Iris pigment epithelial cell (primary cell): ENCODE results near the gene GPR160.
A peak's percentile ranks its signal among the peaks of the same experiment; 100 is the strongest.

Experiments
- DNase-seq: peaks from one replicate; pipeline ENCODE4 v3.0.0-alpha.2; 2011; ENCODE audit warnings: low read depth

GPR160 gene

DNA sequence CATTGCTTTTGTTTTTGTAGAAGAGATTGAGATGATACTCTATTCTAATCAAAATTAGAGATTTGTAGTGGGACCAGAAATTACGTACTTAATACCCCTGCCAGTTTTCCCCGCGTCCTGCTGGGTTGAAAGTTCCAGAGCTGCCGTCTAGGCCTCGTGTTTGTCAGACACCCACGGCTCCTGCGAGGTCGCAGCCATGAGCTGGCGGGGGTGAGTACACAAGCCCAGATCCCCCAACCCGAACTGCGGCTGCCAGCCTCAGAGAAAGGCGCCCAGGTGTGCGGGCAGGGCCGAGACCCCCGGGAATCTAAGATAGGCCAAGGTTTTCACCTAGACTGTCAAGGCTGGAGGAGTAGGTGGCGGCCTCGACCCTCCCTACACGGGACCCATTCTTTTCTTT lies 26.3 kb downstream of the GPR160 start:
- no peak for DNase-seq

DNA sequence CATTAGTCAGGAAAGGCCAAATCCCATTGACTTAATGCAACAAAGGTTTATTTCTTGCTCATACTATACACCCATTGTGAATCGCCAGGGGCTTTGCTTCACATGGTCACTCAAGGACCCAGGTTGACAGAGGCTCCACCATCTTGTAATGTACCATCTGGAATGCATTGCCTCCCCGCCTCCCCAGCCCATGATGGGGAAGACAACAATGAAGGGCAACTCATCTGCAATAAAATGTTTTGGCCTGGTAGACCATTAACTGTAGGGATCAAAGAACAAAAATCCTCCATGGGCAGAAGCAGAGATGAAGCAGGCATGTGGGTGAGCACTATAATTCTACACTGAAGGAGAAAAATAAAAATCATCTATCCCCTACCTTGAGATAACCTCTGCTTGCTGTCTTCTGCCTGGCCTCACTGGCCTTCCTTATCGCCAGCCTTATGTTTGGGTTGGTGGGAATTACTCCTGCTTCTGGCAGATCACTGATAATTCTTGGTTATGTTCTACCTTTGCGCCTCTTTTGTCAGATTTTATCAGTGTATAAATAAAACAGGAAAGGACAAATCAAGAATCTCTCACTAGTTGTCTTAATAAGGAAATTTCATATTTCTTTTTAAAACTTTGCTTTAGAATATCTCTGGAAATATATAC lies 37.8 kb downstream of the GPR160 start:
- DNase-seq = no peak

DNA sequence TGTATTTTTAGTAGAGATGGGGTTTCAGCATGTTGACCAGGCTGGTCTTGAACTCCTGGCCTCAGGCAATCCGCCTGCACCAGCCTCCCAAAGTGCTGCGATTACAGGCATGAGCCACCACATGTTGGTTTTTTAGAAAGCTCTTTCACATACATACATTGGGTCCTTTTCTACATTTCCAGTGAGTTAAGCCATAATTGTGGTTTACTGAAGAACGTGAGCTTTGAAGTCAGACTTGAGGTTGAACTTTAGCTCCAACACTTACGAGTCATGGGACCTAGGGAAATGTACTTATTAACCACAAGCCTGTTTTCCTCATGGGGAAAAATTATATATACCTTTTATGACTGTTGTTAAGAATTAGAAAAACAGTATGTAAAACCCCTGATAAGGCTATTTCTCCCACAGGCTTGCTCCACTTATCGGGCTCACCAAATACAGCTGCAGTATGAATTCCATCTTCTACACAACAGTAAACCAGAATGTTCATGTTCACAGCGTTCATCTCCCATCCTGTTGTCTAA lies 39.0 kb downstream of the GPR160 start:
- peak; percentile 81 for DNase-seq

- no peak for DNase-seq
Observed at GRCh38 chr3:170077361-170077760, 39.6 kb downstream of the GPR160 start.

GRCh38 chr3:170078620-170079281 lies 41.0 kb downstream of the GPR160 start:
- DNase-seq = no peak

DNA sequence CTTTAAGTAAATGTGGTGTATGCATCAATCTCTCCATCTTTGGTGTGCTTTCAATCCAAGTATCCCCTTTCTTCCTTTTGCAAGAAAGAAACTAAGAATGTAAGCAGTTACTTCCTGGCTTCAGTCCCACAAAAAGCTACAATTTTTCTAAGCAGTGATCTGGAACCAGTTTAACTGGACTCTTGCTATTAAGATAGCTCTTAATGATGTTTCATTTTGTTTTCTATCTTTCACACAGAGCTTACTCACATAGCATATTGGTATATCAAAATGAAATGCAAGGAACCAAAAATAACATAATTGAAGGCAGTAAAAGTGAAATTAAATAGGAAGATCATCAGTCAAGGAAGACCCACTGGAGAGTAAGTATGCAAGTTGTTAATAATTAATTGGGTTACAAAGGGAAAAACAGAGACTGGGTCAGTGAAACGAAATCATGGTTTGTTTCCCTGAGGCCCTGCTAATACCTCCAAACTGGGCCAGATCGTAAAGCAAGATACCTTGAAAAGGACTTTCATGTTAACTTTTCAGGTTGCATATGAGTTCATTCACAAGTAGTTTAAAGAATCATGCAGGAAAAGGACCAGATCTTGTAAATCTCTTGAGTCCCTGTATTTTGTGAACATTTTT lies 41.9 kb downstream of the GPR160 start:
- peak; percentile 4 for DNase-seq

DNA sequence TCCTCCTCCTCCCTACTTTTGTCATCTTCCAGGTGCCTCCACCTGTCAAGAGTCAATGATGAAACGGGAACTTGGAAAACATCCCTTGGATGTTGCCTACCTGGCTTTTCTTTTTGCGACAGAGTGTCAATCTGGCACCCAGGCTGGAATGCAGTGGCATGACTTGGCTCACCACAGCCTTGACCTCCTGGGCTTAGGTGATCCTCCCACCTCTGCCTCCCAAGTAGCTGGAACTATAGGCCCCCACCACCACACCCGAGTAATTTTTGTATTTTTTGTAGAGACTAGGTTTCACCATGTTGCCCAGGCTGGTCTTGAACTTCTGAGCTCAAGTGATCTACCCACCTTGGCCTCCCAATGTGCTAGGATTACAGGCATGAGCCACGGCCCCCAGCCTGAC lies 42.8 kb downstream of the GPR160 start:
- DNase-seq = no peak

- no peak for DNase-seq
Observed at GRCh38 chr3:170081079-170081741, 43.4 kb downstream of the GPR160 start.

DNA sequence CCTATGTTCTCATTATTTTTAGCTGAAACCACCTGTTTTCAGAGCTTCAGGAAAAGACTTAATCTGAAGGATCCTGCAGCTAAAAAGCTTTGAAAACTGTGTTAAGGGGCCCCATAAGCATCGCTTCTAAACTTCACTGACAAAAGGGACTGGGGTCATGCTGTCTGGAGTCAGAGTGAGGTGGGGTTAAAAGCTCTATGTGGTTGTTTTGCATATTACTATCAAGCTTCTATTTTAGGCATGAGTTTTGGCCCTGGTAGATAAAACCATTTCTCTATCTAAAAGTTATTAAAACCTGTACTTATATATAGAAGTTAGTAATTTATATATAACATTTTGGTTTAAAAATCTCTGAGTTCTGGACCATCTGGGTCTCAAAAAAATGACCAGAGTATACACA lies 45.5 kb downstream of the GPR160 start:
- no peak for DNase-seq

DNA sequence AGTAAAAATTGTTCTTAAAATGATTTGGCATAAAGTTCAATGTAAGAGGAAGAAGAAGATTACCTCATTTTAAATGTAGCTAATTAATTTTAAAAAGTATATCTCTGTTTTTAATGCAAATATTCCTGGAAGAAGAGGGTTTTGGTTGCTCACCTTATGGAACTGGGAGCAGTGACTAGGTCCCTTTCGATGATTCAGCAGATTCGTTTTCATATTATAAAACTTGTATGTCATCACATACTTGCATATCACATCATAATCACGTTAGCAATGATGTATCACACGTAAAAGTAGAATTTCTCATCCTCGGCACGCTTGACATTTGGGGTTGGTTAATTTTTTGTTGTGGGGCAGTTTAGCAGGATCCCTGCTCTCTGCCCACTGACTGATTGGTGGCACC lies 47.6 kb downstream of the GPR160 start:
- no peak for DNase-seq

DNA sequence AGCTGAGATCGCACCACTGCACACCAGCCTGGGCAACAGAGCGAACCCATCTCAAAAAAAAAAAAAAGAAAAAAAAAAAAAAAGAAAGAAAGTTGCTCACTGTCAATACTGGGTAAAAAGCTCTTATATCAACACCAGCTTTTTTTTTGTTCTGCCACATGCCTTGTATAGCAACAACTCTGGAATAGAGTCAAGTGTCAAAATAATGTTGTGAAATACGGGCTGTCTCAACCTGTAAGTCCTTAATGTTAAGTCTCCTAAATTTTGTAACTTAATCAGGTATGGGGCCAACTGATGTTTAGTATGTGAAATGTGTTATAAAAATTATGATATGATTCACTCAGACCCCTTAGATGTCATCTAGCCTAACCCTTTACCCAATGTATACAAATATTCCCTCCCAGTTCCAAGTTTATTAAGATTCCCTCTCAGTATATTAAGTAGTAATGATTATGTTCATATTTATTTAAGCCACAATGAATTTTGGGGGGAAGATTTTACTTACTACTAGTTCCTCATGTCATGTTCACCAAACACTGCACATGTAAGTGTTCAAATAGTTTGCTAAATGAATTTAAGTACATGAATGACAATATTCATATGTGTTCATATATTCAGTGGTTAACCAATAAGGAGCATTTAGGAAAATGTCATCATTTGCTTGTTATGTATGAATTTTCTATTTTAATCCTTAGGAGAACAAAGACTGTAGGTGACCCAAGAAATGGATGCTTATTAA lies 52.2 kb downstream of the GPR160 start:
- DNase-seq = peak; percentile 32

GRCh38 chr3:170090601-170090981 lies 52.8 kb downstream of the GPR160 start:
- DNase-seq = peak; percentile 7

GRCh38 chr3:170092907-170093306 lies 55.1 kb downstream of the GPR160 start:
- DNase-seq = no peak

- DNase-seq = no peak
Observed at GRCh38 chr3:170095771-170096170, 58.0 kb downstream of the GPR160 start.

- DNase-seq = no peak
Observed at GRCh38 chr3:170096342-170096741, 58.5 kb downstream of the GPR160 start.

DNA sequence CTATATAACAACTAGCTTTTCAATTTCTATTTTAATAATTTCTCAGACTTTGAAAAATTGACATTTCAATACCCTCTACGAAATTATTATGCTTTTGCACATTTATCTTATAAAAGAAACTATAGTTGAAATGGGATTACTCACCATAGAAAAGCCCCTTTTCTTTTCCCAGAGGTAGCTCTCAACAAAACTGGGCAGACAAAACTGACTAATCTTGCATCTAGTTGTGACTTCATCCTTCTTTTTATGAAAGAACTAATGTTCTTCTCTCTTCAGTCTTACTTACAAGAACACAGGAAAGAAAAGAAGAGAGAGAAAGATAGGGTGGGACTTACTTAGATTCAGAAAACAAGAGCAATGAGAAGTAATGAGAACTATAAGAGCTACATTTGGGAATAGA lies 61.0 kb downstream of the GPR160 start:
- peak; percentile 5 for DNase-seq

DNA sequence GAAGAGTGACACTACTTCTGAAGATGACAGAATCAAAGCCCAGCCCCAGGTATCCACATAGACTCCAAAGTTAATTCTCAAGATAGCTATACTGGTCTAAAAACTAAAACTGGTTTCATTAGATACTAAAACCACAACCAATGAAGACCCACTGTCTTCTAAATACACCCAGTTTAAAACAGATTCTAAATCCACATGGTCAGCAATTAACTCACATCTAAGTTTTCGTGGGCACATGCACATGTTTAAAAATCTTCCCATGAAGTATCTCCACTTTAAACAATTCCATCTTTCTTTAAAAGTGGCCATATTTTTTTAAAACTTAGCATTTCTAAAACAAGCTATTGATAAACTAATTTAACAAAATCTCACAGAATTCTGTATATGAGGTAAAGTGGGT lies 63.1 kb downstream of the GPR160 start:
- DNase-seq = no peak

- no peak for DNase-seq
Observed at GRCh38 chr3:170102431-170102830, 64.6 kb downstream of the GPR160 start.

DNA sequence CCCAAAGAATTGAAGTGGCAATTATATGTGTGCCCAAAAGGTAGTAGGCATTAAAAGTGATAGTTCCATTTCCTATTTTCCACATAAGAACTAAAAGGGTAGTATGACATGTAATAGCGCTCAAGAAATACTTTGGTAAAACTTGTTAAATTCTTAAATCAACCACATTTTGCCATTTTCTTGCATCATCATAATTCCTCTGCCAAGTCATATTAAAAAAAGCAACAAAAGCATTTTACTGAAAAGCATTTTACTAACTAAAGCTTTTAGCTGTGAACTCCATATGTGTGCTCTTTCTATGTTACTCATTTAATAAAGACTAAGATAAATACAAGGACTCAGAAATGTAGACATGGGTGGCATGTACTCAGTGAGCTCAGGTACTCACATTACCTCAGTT lies 70.1 kb downstream of the GPR160 start:
- DNase-seq = peak; percentile 40

GRCh38 chr3:170108955-170109354 lies 71.2 kb downstream of the GPR160 start:
- no peak for DNase-seq

DNA sequence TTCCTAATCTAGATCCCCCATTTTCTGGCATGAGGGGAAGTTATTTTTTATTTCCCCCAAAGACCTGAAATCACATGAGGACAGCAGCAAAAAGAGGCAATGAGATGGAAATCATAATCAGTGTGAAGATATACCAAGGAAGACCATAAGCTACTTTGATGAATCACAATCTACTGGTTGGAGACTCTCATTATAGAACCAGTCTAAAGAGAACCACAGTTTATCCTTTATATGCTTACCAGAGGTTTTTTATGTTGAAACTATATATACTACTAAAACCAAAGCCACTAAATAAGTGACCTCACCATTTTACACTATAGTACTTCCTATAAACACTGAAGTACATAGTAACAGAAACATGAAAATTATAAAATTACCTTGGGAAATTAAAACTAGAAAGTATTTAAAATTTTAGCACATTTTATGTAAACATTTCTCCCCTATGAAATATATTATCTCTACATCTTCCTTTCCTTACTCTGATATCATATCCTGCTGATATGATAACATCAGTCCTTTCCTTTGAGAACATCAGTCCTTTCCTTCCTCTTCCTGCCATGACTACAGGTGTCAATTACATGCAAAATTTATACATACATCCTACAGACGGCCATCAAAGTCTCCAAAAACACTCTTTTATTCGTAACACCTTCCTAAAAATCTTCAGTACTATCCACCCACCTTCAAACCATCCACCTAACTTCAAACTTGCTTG lies 71.9 kb downstream of the GPR160 start:
- DNase-seq = no peak
